Measurements from ENCODE around the gene CLDN7.

GRCh38 chr17:7225711-7226331 lies 36.5 kb downstream of the CLDN7 start:
- TF ChIP-seq, protein P1, sequence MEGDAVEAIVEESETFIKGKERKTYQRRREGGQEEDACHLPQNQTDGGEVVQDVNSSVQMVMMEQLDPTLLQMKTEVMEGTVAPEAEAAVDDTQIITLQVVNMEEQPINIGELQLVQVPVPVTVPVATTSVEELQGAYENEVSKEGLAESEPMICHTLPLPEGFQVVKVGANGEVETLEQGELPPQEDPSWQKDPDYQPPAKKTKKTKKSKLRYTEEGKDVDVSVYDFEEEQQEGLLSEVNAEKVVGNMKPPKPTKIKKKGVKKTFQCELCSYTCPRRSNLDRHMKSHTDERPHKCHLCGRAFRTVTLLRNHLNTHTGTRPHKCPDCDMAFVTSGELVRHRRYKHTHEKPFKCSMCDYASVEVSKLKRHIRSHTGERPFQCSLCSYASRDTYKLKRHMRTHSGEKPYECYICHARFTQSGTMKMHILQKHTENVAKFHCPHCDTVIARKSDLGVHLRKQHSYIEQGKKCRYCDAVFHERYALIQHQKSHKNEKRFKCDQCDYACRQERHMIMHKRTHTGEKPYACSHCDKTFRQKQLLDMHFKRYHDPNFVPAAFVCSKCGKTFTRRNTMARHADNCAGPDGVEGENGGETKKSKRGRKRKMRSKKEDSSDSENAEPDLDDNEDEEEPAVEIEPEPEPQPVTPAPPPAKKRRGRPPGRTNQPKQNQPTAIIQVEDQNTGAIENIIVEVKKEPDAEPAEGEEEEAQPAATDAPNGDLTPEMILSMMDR (conservative IDR thresholded peaks at IDR 0.05; ENCODE audit: low read length): no peak
- no peak for TF ChIP-seq EZH2phosphoT487 (IDR thresholded peaks at IDR 0.05; ENCODE audit: borderline replicate concordance, low read depth, low read length)
